Right lobe of liver (tissue), 4 donors: ENCODE data around the gene GOLGA3.
"Not testable (repeated sequence)": the region's sequence is repeated elsewhere in the genome, so short reads cannot be mapped to it uniquely, and the experiment has no call there.

Experiments
- CTCF ChIP-seq, 4 donors: fragments of 200-600 bp in 3 of 4; fragments of 450-650 bp in 1 of 4; IDR thresholded peaks; one replicate each; pipeline versions ENCODE4 v1.5.1 to v1.8.0; 2016 to 2022; ENCODE audit warnings: antibody characterized with exemption in 4 of 4, mild to moderate bottlenecking in 2 of 4
- POLR2A ChIP-seq: fragments of 450-650 bp; IDR thresholded peaks from one replicate; pipeline ENCODE4 v1.6.1; 2017; ENCODE audit warnings: antibody characterized with exemption, mild to moderate bottlenecking
- donor health status: DM: no; HTN: no; CAD: no.
- donor health status: DM: no; HTN: no; CAD: no.
- donor health status: DM: no; HTN: yes; CAD: no.

- TF ChIP-seq POLR2A; CTCF (IDR thresholded peaks at IDR 0.05): not testable (repeated sequence)
These were observed 26.5 kb upstream of the GOLGA3 start for GRCh38 chr12:132855211-132855610.
